Measurements from ENCODE around the gene ABCD3. TPM values are rescaled to one million over a fixed set of nuclear protein-coding genes. Genes with fewer than 3 reads are reported as not detected.

The ABCD3 gene
- polyA plus RNA-seq, 1 of the 3 experiments (the other 2 are of a cell fraction) = 6.5 TPM

DNA sequence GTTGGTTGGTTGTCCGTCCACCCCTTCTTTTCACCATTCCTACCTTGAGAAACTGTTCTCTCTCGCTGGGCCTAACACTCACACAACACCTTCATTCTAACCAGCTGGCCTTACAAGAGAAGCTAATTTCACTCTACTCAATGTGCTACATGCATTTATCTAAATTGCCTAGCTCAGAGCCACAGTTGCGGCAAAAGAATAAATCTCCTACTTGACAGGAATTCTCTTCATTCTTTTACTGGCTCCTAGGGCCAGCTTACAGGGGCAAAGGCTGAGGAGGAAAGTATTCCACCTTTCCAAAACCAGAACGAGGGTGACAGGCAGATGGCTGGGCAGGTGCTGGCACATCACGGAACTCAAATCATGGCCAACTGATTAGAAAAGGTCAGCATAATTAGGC is 116.9 kb downstream of the ABCD3 start:
- Histone ChIP-seq H3K79me2 (ENCODE audit: insufficient read depth) (no peaks in the 10 kb centered on the region), H3K4me3 (ENCODE audit: low read depth in 2 of 2, low read length in 1 of 2) (no peak overlapping the region), H2AFZ (ENCODE audit: low read depth) (no peak overlapping the region), H3F3A (replicated peaks; ENCODE audit: insufficient read depth) (no peaks in the 10 kb centered on the region), H3K9me3 (no peaks in the 10 kb centered on the region), H4K20me1 (ENCODE audit: insufficient read depth) (no peaks in the 10 kb centered on the region), H3K9me2 (no peaks in the 10 kb centered on the region), H3K4me2 (no peak overlapping the region), H3K27me3 (ENCODE audit: insufficient read depth) (no peaks in the 10 kb centered on the region), H3K27ac (ENCODE audit: low read depth in 2 of 2, low read length in 1 of 2) (no peak overlapping the region), H3K4me1 (ENCODE audit: control insufficient read depth in 1 of 2, insufficient read depth in 2 of 2, low read depth in 1 of 2, low read length in 1 of 2) (peaks cover 0 to 8% of the 10 kb centered on the region in 2 experiments; a peak in 1 of 4 replicates), H3K36me3 (replicated peaks in 1 of 2; ENCODE audit: control insufficient read depth in 1 of 2, insufficient read depth in 2 of 2, low read length in 1 of 2) (peaks cover 0 to 6% of the 10 kb centered on the region in 2 experiments), H3K9ac (no peak overlapping the region)
- ChIA-PET POLR2A (no interaction called here), CTCF (interaction anchor here (1.1 kb wide), 1 partner anchor 507 kb away, joined by 3 read pairs; no protein-coding TSS in a partner anchor)
- DNase-seq = no peak
- WGBS (ENCODE audit: low lambda C conversion rate) = 96% methylated on average over 5 of the region's 5 CpGs
- TF ChIP-seq TAF1 (IDR thresholded peaks at IDR 0.05; ENCODE audit: borderline replicate concordance, low read depth, low read length) = no peak
- no peak for TF ChIP-seq GATA2 (CRISPR knock-in tag; IDR thresholded peaks at IDR 0.05)
- TF ChIP-seq FOXM1 (IDR thresholded peaks at IDR 0.05; ENCODE audit: low read depth) = no peak
- TF ChIP-seq RFX5 (IDR thresholded peaks at IDR 0.05; ENCODE audit: low read length) = no peak
- TF ChIP-seq, protein P1, sequence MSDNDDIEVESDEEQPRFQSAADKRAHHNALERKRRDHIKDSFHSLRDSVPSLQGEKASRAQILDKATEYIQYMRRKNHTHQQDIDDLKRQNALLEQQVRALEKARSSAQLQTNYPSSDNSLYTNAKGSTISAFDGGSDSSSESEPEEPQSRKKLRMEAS (IDR thresholded peaks at IDR 0.05; ENCODE audit: low read depth) = no peak
- TF ChIP-seq EP300 (IDR thresholded peaks at IDR 0.05; ENCODE audit: borderline replicate concordance in 1 of 2, low read depth in 1 of 2, low read length in 1 of 2) = no peak
- TF ChIP-seq SMC3 (IDR thresholded peaks at IDR 0.05; ENCODE audit: low read depth, low read length) = no peak
- TF ChIP-seq, protein P2, sequence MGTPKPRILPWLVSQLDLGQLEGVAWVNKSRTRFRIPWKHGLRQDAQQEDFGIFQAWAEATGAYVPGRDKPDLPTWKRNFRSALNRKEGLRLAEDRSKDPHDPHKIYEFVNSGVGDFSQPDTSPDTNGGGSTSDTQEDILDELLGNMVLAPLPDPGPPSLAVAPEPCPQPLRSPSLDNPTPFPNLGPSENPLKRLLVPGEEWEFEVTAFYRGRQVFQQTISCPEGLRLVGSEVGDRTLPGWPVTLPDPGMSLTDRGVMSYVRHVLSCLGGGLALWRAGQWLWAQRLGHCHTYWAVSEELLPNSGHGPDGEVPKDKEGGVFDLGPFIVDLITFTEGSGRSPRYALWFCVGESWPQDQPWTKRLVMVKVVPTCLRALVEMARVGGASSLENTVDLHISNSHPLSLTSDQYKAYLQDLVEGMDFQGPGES (IDR thresholded peaks at IDR 0.05; ENCODE audit: low read depth, low read length) = no peak
- TF ChIP-seq MEF2A (IDR thresholded peaks at IDR 0.05; ENCODE audit: borderline replicate concordance, low read depth) = no peak
- no peak for TF ChIP-seq RXRA (IDR thresholded peaks at IDR 0.05; ENCODE audit: borderline replicate concordance, low read depth)
- no peak for TF ChIP-seq NRF1 (IDR thresholded peaks at IDR 0.05; ENCODE audit: low read depth, low read length)
- TF ChIP-seq RAD21 (IDR thresholded peaks at IDR 0.05; ENCODE audit: low read length) = no peak
- no peak for TF ChIP-seq EZH2phosphoT487 (IDR thresholded peaks at IDR 0.05; ENCODE audit: borderline replicate concordance, low read depth)
- no peak for TF ChIP-seq YY1 (IDR thresholded peaks at IDR 0.05; ENCODE audit: low read depth)
- no peak for TF ChIP-seq SIN3A (IDR thresholded peaks at IDR 0.05; ENCODE audit: borderline replicate concordance, low read depth, low read length)
- TF ChIP-seq ELF1 (IDR thresholded peaks at IDR 0.05) = no peak
- TF ChIP-seq TCF12 (IDR thresholded peaks at IDR 0.05) = no peak
- TF ChIP-seq USF2 (IDR thresholded peaks at IDR 0.05; ENCODE audit: borderline replicate concordance, low read depth, low read length) = no peak
- TF ChIP-seq USF1 (IDR thresholded peaks at IDR 0.05; ENCODE audit: borderline replicate concordance, low read depth) = no peak
